Measurements from ENCODE around the gene FIGNL2.

- TF ChIP-seq, protein P1, sequence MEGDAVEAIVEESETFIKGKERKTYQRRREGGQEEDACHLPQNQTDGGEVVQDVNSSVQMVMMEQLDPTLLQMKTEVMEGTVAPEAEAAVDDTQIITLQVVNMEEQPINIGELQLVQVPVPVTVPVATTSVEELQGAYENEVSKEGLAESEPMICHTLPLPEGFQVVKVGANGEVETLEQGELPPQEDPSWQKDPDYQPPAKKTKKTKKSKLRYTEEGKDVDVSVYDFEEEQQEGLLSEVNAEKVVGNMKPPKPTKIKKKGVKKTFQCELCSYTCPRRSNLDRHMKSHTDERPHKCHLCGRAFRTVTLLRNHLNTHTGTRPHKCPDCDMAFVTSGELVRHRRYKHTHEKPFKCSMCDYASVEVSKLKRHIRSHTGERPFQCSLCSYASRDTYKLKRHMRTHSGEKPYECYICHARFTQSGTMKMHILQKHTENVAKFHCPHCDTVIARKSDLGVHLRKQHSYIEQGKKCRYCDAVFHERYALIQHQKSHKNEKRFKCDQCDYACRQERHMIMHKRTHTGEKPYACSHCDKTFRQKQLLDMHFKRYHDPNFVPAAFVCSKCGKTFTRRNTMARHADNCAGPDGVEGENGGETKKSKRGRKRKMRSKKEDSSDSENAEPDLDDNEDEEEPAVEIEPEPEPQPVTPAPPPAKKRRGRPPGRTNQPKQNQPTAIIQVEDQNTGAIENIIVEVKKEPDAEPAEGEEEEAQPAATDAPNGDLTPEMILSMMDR (IDR thresholded peaks at IDR 0.05): no peak
- TF ChIP-seq POLR2A (IDR thresholded peaks at IDR 0.05) (no peak), POLR2AphosphoS5 (IDR thresholded peaks at IDR 0.05) (no peak)
Measured at GRCh38 chr12:51825216-51825615, 23.3 kb downstream of the FIGNL2 start.

Measured in upper lobe of left lung (tissue), 4 donors.